Activated CD8-positive, alpha-beta T cell treated with anti-CD3 and anti-CD28 coated beads for 36 hours (primary cell): ENCODE measurements around the gene MMAB. TPM values are rescaled to one million over a fixed set of nuclear protein-coding genes. Genes with fewer than 3 reads are reported as not detected.
A peak's percentile ranks its signal among the peaks of the same experiment; 100 is the strongest.

Experiments
- ATAC-seq: fragments of 200-7000 bp; cut with Tn5 transposase; one replicate; pipeline ENCODE4 v1.10.0; 2021; ENCODE audit warnings: mild to moderate bottlenecking, moderate library complexity
- CTCF ChIA-PET: fragments of 350-600 bp; sonication (Branson Sonifier 250); formaldehyde crosslinking; loops from one replicate; lab custom pipeline; 2021; ENCODE audit warnings: antibody characterized with exemption; lab: Charles Lee
- POLR2A ChIA-PET: fragments of 350-600 bp; sonication (Branson Sonifier 250); formaldehyde crosslinking; loops from one replicate; lab custom pipeline; 2021; ENCODE audit warnings: antibody characterized with exemption; lab: Charles Lee
- DNase-seq: peaks from one replicate; pipeline ENCODE4 v3.0.0-alpha.2; 2020
- H3K27ac Mint-ChIP-seq: one replicate; pipeline ENCODE4 v1.8.0; 2021; ENCODE audit warnings: mild to moderate bottlenecking, mixed read lengths
- H3K27me3 Mint-ChIP-seq: one replicate; pipeline ENCODE4 v1.8.0; 2021; ENCODE audit warnings: mixed read lengths
- H3K36me3 Mint-ChIP-seq: one replicate; pipeline ENCODE4 v1.8.0; 2021; ENCODE audit warnings: low read depth, mixed read lengths
- H3K4me1 Mint-ChIP-seq: one replicate; pipeline ENCODE4 v1.8.0; 2021; ENCODE audit warnings: low read depth, mixed read lengths
- H3K4me3 Mint-ChIP-seq: one replicate; pipeline ENCODE4 v1.8.0; 2021; ENCODE audit warnings: mild to moderate bottlenecking, moderate library complexity, mixed read lengths
- H3K9me3 Mint-ChIP-seq: one replicate; pipeline ENCODE4 v1.8.0; 2021; ENCODE audit warnings: mixed read lengths
- CTCF ChIP-seq: fragments of 200-600 bp; IDR thresholded peaks from one replicate; pipeline ENCODE4 v1.8.0; 2022; ENCODE audit warnings: antibody characterized with exemption, mild to moderate bottlenecking
- intact Hi-C: fragments of 100-400 bp; cut with micrococcal nuclease; formaldehyde crosslinking; loops from one replicate; pipeline ENCODE4 v1.10.0; 2022
- total RNA-seq, 2 experiments: library from RNA; stranded (reverse); gene quantifications; one replicate each; pipeline ENCODE4 v1.2.3, GENCODE V29; 2021

MMAB gene
- total RNA-seq, result 10 to 100 TPM; 60.5 to 60.9 TPM

GRCh38 chr12:109573029-109573913 is at the start of gene MMAB, which contains the start of gene MVK:
Gene MMAB (minus strand): TSS chr12:109573504. CDS start chr12:109573480, 24 bp downstream.
Gene MVK (plus strand): TSS chr12:109573794. CDS start chr12:109574823, 1,029 bp downstream.
- Mint-ChIP-seq H3K27me3 (no peaks in the 10 kb centered on the region), H3K4me3 (peak within 1 kb of the TSS; percentile 96), H3K27ac (peak within 1 kb of the TSS; percentile 97), H3K9me3 (peaks cover 2% of the 10 kb centered on the region), H3K4me1 (peaks cover 28% of the 10 kb centered on the region), H3K36me3 (peaks cover 39% of the 10 kb centered on the region)
- TF ChIP-seq CTCF, result no peak
- ChIA-PET POLR2A (interaction anchor here (1.0 kb wide), 2 partner anchors 20 to 96 kb away, joined by 3 to 6 read pairs; partner anchors contain the start of genes KCTD10 and UBE3B), CTCF (interaction anchor here (0.9 to 6.1 kb wide), 12 partner anchors 11 to 272 kb away, joined by 3 to 39 read pairs (median 5); partner anchors contain the start of genes FAM222A, KCTD10 and UBE3B)
- DNase-seq (peak; percentile 100), ATAC-seq (peak; percentile 98)
- intact Hi-C loops, result no loop called here

- ChIA-PET POLR2A (no interaction called here), CTCF (interaction anchor here (2.5 kb wide), 1 partner anchor 24 kb away, joined by 8 read pairs; no protein-coding TSS in a partner anchor)
- DNase-seq (no peak), ATAC-seq (no peak)
- intact Hi-C loops, result no loop called here
- H3K27ac Mint-ChIP-seq, result no peak overlapping the region
- H3K27me3 Mint-ChIP-seq, result peaks cover 24% of the 10 kb centered on the region
- no peaks in the 10 kb centered on the region for H3K4me1 Mint-ChIP-seq
- no peaks in the 10 kb centered on the region for H3K9me3 Mint-ChIP-seq
- no peaks in the 10 kb centered on the region for H3K36me3 Mint-ChIP-seq
- no peak for TF ChIP-seq CTCF
- no peak overlapping the region for H3K4me3 Mint-ChIP-seq
These were observed 48.6 kb upstream of the MMAB start for GRCh38 chr12:109621901-109622364.

GRCh38 chr12:109621211-109621694 is 47.9 kb upstream of the MMAB start:
- no peaks in the 10 kb centered on the region for H3K4me1 Mint-ChIP-seq
- ChIA-PET POLR2A (no interaction called here), CTCF (interaction anchor here (2.5 kb wide), 1 partner anchor 23 kb away, joined by 8 read pairs; no protein-coding TSS in a partner anchor)
- H3K36me3 Mint-ChIP-seq, result no peaks in the 10 kb centered on the region
- H3K27ac Mint-ChIP-seq, result no peak overlapping the region
- TF ChIP-seq CTCF, result no peak
- intact Hi-C loops, result no loop called here
- ATAC-seq (no peak), DNase-seq (no peak)
- H3K4me3 Mint-ChIP-seq, result no peak overlapping the region
- H3K9me3 Mint-ChIP-seq, result no peaks in the 10 kb centered on the region
- H3K27me3 Mint-ChIP-seq, result peaks cover 22% of the 10 kb centered on the region

GRCh38 chr12:109619002-109619604 is 45.8 kb upstream of the MMAB start:
- no peaks in the 10 kb centered on the region for H3K36me3 Mint-ChIP-seq
- peaks cover 19% of the 10 kb centered on the region for H3K27me3 Mint-ChIP-seq
- no peak for TF ChIP-seq CTCF
- no peak overlapping the region for H3K27ac Mint-ChIP-seq
- no peaks in the 10 kb centered on the region for H3K4me1 Mint-ChIP-seq
- POLR2A ChIA-PET, result no interaction called here
- ATAC-seq (no peak), DNase-seq (no peak)
- CTCF ChIA-PET, result interaction anchor here (1.8 kb wide), 1 partner anchor 226 kb away, joined by 4 read pairs; no protein-coding TSS in a partner anchor
- H3K4me3 Mint-ChIP-seq, result no peak overlapping the region
- no peaks in the 10 kb centered on the region for H3K9me3 Mint-ChIP-seq
- intact Hi-C loops, result no loop called here
